HG03095 (cell line): ENCODE measurements around the gene SRSF11.

Experiments used
- ATAC-seq: cut with Tn5 transposase; IDR thresholded peaks from one replicate; pipeline ENCODE4 v1.9.1; 2021; ENCODE audit warnings: moderate library complexity; ENCODE audit not compliant: unreplicated experiment

The SRSF11 gene

DNA sequence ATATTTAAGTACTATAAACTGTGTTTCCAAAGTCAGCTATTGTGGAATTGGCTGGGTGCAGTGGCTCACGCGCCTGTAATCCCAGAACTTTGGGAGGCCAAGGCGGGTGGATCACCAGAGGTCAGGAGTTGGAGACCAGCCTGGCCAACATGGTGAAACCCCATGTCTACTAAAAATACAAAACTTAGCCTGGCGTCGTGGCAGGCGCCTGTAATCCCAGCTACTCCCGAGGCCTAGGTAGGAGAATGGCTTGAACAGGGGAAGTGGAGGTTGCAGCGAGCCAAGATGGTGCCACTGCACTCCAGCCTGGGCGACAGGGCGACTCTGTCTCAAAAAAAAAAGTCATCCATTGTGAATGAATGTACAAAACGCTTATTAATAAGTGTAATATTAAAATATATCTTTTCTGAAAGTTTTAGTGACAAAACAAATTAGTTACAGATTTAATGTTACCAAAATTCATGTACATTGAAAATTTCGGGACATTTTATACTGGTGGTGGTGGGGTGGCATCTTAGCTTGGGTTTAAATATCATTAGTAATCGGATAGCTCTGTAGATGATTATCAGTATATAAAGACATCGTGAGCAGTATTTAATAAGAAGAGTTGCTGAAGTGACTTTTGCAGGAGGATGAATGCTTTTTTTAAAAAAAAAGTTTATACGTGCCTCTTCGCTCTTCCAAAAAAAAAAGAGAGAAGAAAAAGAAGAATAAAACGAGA lies 503 bp upstream of the SRSF11 start:
- no peak for ATAC-seq

DNA sequence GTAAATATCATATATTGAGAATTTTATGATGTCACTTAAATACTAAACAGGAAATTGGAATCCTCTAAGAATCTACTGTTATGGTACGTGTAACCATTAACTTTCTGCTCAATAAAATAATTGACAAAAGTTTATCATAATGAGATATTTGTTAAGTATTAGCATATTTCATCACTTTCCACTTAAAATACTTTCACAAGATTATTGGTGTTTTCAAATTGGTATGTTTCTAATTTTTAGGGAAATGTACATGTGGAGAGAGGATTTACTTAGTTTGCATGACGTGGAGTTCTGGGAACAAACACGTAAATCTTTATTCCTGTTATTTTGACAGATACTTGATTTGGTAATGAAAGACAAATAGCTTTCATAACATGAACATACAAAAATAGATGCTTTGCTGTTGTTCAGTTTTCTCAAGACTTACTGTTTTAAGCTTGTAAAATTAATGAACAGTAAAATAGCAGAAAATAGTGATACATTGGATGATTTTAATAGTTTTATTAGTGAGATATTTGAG lies 1.6 kb downstream of the SRSF11 start:
- no peak for ATAC-seq

DNA sequence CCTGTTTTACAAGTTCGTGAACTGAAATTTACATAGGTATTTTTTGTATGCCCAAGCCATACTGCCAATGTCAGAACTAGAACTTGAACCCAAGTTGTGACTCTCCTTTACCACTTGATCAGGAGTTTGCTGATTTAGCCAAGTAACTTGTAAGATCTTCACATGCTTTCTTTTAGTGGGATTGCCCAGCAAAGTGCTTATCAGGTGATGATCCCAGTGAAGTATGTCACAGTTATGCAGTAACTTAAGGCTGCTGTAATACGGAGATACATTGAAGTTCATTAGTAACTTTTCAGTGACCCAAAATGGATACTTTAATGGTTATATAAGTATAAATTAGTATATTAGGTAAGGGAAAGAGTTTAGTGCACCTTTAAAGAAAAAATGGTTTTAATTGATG lies 3.8 kb downstream of the SRSF11 start:
- no peak for ATAC-seq

DNA sequence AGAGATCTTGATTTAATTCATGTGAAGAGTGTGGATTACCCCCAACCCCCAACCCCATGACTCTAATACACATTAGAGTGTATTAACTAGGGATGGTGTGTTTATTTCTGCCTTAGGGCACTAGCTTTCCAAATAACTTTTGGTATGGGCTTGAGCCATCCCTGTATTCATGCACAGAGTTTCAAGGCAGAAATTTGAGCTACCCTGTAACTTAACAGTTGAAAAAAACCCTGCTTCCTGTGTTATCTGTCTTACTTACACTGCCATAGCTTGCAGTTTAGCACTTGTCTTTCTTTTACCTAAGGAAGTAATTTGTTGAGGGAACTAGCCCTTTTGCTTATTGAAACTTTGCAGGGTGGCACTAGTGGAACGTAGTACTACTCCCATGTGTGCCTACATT lies 6.3 kb downstream of the SRSF11 start:
- no peak for ATAC-seq

DNA sequence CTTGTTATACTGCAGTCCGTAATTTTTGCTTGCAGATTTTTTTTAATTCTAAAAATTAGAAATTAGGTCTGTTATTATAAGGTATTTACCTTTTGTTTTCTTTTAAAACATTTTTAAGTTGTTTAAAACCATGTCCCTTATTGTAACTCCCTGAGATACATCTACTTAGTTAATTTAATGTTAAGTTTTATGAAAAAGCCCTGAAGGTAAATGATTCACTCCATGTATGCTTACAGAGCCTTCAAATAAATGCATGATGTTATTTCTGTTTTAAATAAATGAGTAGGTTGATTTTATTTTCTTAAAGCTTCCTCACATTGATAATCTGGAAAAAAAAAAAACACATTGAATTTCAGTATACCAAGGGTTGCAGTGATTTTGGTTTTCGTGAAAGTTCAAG lies 7.5 kb downstream of the SRSF11 start:
- ATAC-seq: no peak

DNA sequence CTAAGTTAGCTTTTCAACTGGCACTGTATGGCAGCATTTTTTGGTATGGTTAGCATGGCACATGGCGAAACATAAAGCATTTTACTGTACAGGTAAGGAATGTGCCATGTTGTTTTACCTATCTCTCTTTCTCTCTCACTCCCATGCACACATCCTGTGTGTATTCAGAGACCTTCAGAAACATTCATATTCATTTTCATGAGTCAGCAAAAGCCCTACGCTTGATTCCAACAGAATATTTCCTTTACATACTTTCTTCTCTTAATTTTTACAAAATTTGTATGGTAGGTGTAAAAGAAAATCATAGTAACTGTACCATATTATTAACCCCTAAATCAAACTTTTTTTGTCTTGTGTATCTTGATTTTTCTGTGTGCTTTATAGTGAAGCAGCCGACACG lies 10.3 kb downstream of the SRSF11 start:
- ATAC-seq: no peak

DNA sequence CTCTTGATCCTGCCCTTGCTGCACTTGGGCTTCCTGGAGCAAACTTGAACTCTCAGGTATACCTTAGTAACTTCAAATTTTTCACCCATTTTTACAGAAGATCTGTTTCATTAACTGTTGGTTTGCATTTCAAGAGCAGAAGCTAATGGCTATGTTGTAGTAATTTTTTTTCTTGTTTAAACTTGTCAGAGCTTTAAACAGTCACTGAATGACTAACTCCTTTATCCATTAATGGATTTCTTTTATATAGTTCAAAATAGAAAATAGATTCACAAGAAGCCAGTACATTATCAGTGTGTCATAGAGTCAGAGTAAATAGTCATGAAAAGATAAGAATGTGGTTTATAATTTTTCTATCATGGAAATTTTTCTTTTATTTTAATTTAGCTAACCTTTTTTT lies 13.6 kb downstream of the SRSF11 start:
- no peak for ATAC-seq

DNA sequence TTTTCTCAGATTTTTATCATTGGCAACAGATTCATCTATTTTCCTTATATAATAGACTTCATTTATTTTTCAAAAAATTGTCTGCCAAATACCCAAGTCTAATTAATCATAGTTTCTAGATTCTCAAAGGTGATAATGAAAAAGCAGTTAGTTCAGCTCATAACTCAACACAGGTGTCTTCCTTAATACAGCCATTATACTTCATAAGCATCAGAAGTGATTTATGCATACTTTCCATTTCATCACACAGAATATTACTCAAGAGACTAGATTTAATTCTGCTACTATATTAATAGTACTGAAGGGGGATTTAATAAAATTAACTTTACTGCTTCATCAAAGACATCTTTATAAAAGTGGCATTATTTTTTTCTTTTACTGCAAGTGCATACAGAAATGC lies 18.8 kb downstream of the SRSF11 start:
- no peak for ATAC-seq

DNA sequence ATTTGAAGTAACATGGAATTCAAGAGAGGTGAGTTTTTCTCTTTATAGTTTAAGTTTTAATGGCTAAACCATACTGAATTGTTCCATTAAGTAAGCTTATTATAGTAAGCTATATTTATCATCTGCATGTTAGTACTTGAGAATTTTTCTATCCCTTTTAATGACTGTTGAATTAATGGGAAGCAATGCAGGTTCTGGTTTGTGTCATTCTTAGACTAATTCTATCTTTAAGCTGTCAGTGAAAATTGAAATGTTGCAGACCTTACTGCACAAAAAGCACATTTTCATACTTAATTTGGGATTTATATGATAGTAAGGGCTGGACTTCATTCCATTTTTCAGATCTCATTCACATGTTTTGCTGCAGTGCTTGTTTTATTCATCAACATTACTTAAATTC lies 25.9 kb downstream of the SRSF11 start:
- no peak for ATAC-seq

DNA sequence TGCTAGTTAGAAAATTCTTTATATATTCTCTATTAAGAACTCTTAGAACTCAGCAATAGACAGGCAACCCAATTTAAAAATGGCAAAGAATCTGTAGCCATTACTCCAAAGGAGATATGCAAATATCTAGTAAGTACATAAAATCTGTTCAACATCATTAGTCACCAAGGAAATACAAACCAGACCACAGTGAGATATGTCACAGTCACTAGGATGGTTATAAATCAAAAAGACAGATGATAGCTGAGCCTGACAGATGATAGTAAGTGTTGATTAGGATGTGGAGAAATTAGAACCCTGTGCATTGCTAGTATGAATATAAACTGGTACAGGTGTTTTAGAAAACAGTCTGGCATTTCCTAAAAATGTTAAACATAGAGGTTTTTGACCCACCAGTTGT lies 26.6 kb downstream of the SRSF11 start:
- no peak for ATAC-seq

DNA sequence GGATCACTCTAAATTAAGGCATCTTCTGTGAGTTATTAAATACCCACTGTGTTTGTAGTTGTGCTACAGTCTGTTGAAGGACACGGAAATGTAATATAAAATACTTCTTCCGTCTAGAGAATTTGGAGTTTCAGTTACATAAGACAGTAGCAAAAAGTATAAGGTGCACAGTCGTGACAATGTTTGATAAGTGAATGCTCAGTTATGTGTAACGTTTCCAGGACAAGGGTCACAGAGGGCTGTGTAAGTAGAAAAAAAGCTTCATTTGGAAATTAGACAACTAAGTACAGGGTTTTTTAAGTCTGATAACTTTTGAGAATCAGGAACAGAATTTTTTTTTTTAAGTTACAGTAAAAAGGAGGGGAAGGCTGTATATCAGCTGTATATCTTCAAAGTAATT lies 27.5 kb downstream of the SRSF11 start:
- no peak for ATAC-seq

DNA sequence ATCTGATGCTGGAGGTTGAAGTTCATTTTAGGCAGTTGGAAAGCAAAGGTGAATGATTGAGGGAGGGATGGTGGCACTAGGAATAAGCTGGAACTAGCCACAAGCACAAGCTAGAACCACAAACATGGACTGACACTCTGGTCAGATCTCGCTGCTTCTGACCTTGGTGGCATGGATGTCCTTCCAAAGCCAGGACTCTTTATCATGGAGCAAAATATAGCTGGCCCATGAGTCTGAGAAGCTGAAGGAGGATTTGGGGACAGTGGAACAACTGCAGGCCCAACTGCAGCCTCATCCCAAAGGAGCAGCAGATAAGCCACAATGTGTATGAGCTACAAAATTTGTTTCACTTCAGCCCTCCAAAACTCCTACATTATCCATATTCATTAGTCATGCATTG lies 35.5 kb downstream of the SRSF11 start:
- ATAC-seq: no peak

DNA sequence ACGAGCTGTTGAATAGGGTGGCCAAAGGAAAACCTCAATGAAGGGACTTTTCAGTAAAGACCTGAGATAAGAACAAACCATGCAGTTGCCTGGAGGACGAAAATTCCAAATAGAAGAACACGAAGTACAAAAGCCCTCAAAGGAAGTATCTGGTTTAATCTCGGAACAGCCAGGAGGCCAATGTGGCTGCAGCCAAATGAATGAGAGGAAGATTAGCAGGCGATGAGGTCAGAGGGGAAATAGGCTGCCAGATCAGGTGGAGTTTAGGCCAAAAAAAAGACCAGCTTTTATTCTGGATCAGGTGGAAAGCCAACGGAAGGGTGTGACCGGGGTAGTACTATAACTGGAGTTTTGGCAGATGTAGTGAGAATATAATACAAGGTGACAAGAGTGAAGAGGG lies 43.7 kb downstream of the SRSF11 start:
- no peak for ATAC-seq

DNA sequence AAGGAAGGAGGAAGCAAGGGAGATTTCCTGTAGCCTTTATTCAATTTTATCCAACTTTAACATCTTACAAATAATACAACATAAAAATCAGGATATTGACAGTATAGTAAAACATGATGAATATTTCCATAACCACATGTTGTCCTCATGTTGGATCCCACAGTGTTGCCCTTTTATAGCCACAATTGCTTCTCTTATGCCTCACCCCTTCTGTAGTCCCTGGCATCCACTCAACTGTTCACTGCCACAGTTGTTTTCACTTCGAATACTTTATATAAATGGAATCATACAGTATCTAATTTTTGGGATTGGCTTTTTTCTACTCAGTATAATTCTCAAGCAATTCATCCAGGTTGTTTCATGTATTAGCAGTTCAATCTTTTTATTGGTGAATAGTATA lies 44.8 kb downstream of the SRSF11 start:
- no peak for ATAC-seq

DNA sequence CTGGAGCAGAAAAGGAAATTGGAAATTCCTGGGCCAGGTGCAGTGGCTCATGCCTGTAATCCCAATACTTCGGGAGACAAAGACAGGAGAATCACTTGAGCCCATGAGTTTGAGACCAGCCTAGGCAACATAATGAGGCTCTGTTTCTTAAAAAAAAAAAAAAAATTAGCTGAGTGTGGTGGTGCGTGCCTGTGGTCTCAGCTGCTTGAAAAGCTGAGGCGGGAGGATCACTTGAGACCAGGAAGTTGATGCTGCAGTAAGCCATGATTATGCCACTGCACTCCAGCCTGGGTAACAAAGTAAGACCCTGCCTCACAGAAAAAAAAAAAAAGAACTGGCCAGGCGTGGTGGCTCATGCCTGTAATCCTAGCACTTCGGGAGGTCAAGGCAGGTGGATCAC lies 56.7 kb downstream of the SRSF11 start:
- no peak for ATAC-seq

DNA sequence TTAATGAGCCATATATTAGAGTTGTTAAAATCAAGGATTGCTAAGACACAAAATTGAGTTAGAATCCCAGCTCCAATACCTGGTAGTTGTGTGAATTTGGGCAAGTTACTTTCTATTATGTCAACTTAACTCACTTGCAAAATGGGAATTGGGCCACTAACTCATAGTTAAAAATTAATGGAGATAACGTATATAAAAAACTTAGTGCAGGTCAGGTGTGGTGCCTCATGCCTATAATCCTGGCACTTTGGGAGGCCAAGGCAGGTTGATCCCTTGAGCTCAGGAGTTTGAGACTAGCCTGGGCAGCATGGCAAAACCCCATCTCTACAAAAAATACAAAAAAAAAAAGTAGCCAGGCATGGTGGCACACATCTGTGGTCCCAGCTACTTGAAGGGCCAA lies 57.5 kb downstream of the SRSF11 start:
- no peak for ATAC-seq

DNA sequence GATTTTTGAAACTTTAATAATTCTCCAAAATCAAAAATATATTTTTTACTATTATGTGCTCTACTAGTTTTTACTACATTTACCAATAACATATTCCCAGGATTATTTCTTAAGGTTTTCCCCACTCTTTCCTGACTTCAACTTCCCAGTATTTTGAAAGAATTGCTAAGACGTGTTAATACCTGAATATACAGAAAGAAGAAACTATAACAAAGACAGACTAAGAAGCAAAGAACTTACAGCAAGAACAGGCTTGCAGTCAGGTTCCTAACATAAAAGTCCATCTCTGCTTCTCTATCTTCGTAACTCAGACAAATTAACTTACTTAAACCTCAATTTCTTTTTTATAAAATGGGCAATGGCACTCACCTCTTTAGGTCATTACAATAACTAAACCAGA lies 63.2 kb downstream of the SRSF11 start:
- no peak for ATAC-seq

DNA sequence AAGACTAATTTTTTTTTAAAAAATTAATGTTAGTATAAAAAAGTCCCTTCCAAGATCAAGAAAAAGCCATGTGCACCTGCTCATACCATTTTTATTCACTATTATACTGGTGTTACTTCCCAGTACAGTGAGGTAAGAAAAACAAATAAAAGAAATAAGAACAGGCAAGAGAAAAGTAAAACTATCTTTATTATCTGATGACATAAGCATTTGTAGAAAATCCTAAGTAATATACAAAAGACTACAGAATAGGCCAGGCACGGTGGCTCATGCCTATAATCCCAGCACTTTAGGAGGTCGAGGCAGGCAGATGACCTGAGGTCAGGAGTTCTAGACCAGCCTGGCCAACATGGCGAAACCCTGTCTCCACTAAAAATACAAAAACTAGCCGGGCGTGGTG lies 65.3 kb downstream of the SRSF11 start:
- ATAC-seq: no peak

DNA sequence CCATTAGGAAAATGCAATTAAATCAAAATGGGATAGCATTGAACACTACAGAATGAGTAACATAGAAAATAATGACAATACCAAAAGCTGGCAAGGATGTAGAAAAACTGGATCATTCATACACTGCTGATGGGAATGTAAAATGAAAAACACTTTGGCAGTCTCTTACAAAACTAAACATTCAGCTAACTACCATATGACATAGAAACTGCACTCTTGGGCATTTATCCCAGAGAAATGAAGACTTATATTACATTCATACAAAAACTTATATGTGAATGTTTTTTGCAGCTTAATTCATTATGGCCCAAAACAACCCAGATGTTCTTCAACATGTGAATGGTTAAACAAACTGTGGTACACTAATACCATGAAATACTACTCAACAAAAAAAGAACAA lies 67.0 kb downstream of the SRSF11 start:
- no peak for ATAC-seq

DNA sequence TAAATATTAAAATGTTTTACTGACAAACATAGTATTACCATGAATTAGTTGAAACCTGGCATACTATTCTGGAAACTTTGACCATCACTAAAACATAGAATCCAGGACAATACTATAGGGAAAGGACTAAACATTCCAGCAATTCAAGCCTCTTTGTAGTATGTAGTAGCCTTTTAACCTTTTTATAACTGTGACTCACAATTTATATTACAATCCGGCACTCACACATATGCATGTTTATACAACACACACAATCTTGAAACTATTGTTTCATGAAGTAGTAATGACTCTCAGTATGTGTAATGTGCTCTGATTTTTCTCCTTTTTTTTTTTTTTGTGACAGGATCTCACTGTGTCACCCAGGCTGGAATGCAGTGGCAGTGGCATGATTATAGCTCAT lies 69.0 kb downstream of the SRSF11 start:
- no peak for ATAC-seq

DNA sequence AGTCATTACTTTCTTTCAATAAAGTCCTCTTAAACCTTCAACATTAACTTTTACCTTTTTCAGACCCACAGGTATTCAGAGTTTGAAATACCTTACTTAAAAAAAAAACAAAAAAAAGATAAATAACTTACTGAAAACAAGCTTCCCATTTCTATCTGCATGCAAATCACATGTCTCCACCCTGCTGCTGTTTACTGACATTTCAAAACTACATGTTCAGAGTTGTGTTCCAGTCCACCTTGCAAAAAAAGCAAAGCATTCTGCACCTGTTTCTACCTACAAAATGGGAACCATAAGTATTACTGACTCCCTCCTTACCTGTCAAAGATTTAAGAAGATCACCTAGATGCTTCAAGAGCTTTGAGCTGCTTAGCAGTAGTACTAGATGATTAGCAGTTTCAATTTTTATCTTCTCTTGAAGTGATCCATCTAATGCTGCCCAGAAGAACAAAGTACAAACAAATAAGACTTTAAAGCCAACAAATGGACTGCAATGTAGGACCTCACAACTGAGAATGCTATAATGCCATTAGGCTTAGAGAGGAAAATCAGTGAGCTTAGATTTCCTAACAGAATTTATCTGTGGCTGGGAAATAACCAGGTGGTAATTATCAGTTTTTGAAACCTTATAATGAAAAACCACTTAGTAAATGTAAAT lies 72.1 kb downstream of the SRSF11 start:
- ATAC-seq: no peak

DNA sequence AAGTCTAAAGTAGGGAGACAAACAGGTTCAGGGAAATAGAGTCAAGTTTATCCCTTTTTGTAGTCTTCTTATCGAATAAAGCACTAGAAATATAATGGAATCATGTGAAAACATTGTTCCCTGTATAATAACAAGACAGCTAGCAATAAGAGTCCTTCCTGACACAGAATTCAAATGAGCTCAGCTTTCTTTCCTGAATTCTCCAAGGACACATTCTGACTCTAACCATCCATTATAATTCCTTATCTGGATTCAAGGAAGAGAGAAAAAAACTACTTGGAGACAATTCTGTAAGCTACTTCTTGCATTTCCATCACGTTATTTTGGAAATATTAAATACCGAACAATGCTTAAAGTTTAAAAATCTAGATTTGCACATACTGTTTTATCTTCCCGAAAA lies 74.6 kb downstream of the SRSF11 start:
- ATAC-seq: no peak

DNA sequence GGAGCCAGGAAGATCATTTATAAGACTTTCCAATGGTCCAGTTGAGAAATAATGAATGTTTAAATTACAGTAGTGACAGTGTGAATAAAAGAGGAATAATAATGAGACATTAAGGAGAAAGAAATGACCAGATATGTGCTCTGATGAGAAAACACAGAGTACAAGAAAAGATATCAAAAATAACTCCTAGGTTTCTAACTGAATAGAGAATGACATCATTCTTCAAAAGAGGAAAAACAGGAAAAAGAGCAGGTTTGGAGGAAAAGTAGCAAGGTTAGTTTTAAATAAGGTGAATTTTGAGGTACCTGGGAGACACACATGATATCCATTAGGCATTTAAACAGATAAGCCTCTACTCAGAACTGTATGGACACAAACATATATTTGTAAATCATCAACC lies 78.3 kb downstream of the SRSF11 start:
- no peak for ATAC-seq
